Measurements from ENCODE around the gene AGR2.

GRCh38 chr7:16803881-16804673 is 722 bp downstream of the AGR2 start:
- TF ChIP-seq EZH2 (IDR thresholded peaks at IDR 0.05; ENCODE audit: low read length, missing control alignments) (no peak), CTCF (conservative IDR thresholded peaks at IDR 0.05 in 1 of 2, IDR thresholded peaks at IDR 0.05 in 1 of 2; ENCODE audit: low read depth in 1 of 2, low read length in 2 of 2) (no peak)
